Cardiac fibroblast (primary cell): Measurements from ENCODE around the gene KNOP1.

ENCODE experiments used
- DNase-seq, 2 donors: peaks; one replicate each; pipeline versions ENCODE4 v3.0.0 to v3.0.0-alpha.2; 2010; ENCODE audit warnings: low read depth in 2 of 2
- H3K4me3 ChIP-seq, 2 donors: replicated peaks in 1 of 2; 1 replicate in 1 of 2; 2 replicates in 1 of 2; pipeline ENCODE4 v1.5.1; 2011; ENCODE audit warnings: low read depth in 2 of 2, low read length in 2 of 2, mild to moderate bottlenecking in 2 of 2, moderate library complexity in 1 of 2
- TF ChIP-seq, protein P1 (sequence below): IDR thresholded peaks from one replicate; pipeline ENCODE4 v1.5.1; 2011; ENCODE audit warnings: low read depth, mild to moderate bottlenecking, low read length, inconsistent platforms

Gene KNOP1

DNA sequence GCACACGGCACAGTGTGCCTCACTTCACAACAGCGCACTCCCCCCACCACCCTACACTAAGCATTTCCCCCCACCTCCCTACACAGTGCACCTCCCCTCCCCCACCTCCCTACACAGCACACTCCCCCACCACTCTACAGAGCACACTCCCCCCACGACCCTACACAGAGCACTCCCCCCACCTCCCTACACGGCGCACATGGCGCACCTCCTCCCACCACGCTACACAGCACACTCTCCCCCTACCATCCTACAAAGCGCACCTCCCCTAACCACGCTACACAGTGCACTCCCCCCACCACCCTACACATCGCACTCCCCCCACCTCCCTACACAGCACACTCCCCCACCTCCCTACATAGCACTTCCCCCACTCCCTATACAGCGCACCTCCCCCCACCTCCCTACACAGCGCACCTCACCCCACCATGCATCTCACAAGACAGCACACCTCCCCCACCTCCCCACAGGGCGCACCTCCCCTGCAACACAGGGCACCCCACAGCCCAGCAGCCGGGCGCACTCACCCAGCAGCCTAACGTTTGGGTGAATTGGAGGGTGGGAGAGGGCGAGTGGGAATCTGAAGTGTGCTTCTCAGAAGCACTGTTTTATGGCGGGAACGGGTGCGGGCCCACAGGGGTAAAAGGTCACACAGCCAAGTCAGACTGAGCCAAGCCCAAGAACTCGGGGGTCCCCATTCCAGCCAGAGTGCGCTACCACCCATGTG is 10.3 kb downstream of the KNOP1 start:
- TF ChIP-seq, protein P1, sequence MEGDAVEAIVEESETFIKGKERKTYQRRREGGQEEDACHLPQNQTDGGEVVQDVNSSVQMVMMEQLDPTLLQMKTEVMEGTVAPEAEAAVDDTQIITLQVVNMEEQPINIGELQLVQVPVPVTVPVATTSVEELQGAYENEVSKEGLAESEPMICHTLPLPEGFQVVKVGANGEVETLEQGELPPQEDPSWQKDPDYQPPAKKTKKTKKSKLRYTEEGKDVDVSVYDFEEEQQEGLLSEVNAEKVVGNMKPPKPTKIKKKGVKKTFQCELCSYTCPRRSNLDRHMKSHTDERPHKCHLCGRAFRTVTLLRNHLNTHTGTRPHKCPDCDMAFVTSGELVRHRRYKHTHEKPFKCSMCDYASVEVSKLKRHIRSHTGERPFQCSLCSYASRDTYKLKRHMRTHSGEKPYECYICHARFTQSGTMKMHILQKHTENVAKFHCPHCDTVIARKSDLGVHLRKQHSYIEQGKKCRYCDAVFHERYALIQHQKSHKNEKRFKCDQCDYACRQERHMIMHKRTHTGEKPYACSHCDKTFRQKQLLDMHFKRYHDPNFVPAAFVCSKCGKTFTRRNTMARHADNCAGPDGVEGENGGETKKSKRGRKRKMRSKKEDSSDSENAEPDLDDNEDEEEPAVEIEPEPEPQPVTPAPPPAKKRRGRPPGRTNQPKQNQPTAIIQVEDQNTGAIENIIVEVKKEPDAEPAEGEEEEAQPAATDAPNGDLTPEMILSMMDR = no peak
- DNase-seq = no peak
- no peak overlapping the region for H3K4me3 ChIP-seq

DNA sequence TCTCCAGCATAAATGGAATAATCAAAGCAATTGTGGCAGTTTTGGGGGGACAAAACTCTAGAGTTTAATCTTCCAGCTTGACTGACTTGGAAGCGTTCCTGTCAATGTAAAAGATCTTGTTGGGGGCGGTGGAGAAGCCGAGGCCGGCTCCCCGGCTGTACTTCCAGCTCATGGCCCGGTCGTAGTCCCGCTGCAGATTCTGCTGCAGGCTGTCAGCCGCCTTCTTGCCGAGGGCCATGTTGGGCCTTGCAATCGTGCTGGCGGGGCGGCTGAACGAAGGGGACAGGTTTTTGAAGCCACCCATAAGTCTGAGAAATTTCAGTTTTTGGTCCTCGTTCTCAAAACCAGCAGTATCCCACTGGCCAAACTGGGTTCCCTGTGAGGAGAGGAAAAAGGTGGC is 11.2 kb downstream of the KNOP1 start:
- TF ChIP-seq, protein P1 = no peak
- no peak for DNase-seq
- H3K4me3 ChIP-seq = no peak overlapping the region

DNA sequence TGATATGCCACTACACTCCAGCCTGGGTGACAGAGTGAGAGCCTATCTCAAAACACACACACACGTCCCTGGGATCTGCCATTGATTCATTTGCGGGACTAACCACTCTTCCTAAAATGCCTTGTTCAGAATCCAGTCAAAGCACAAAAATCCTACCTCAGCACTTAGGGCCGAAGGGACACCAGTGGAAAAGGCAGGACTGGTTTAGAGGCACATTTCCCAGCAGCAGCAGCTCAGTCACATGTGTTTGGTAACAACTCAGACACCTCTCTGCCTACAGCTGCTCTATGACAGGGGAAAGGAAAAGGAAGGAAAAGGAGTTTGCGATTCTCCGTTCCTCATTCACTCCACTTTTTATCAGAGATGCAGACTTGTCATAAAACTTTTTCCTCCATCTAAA is 12.2 kb downstream of the KNOP1 start:
- TF ChIP-seq, protein P1 = no peak

DNA sequence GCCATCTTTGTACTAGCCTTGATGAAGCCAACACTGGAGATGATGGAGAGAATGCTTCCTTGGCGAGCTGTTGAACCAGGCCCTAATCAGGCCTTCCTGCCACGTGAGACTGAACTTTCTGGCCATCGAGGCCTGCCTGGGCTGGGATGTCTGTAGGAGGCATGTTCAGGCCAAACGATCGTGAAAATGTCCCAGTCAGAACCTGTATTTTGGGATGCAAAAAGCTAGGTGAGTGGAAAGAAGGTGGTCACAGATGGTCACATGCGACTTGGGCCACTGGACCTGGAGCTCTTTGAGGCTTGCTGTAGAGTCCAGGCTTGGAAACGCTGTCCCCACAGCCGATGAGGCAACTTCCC is 12.9 kb downstream of the KNOP1 start:
- no peak overlapping the region for H3K4me3 ChIP-seq
- TF ChIP-seq, protein P1 = no peak
- no peak for DNase-seq

More for the DNA sequence above, 12.2 kb downstream of the KNOP1 start:
- DNase-seq = no peak
- no peak overlapping the region for H3K4me3 ChIP-seq

DNA sequence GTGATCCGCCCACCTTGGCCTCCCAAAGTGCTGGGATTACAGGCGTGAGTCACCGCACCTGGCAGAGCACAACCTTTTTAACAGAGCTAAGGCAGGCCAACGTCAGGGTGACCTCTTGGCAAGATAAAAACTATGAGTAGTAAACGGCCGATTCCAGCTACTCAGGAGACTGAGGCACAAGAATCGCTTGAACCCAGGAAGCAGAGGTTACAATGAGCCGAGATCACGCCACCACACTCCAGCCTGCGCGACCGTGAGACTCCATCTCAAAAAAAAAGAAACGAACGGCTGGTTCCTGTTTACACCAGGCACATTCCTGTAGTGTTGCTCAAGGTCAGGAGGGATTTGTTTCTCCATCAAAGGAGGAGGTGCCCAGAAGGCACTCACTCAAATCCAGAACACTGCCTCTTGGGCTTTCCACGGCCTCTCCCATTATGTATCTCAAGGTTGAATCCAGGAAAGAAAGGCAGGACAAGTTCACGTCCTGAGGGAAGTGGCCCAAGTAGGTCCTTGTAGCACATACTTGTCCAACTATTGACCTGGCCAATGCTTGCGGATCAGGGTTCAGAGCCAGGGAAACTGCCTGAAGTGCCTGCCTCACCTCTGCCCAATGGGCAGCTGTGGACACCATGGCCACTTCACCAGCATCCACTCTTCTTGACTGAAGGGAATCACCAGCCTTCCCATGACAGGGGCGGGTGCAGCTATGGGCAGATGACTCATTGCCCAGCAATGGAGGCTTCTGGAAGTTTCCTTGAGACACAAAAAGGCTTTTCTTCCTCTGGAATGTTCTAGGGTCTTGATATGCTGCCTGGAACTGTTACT is 13.5 kb downstream of the KNOP1 start:
- no peak overlapping the region for H3K4me3 ChIP-seq
- peak; percentile 63 to 84 for DNase-seq
- TF ChIP-seq, protein P1 = no peak

DNA sequence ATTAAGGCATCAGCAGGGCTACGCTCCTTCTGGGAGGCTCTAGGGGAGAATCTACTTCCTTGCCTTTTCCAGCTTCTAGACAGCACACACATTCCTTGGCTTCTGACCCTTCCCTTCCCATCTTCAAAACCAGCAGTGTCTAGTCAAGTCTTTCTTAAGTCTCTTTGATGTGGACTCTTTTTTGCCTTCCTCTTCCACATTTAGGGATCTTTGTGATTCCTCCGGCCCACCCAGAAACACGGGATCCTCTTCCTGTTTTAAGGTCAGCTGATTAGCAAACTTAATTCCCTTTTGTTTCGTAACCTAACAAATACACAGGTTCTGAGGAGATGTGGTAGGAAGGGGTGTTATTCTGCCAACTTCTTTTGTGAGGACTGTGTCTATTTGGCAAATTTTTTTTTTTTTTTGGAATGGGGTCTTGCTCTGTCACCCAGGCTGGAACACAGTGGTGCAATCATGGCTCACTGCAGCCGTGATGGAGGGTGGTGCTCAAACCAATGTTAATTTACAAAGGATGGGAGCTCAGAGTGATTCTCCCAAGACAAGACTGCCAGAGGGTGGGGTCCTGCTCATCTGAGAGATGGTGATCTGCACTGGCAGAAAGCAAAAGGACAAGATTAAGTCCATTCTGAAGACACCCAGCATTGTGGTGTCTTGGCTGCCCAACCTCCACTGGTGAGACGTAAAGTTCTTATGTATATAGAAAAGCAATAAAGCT is 14.7 kb downstream of the KNOP1 start:
- no peak for DNase-seq
- H3K4me3 ChIP-seq = no peak overlapping the region
- TF ChIP-seq, protein P1 = no peak
